HG03196 (cell line): ENCODE measurements around the gene YWHAG.
"Not testable (repeated sequence)": the region's sequence is repeated elsewhere in the genome, so short reads cannot be mapped to it uniquely, and the experiment has no call there.

ENCODE experiments used
- ATAC-seq: cut with Tn5 transposase; IDR thresholded peaks from one replicate; pipeline ENCODE4 v1.9.1; 2021; ENCODE audit not compliant: unreplicated experiment

Gene YWHAG

DNA sequence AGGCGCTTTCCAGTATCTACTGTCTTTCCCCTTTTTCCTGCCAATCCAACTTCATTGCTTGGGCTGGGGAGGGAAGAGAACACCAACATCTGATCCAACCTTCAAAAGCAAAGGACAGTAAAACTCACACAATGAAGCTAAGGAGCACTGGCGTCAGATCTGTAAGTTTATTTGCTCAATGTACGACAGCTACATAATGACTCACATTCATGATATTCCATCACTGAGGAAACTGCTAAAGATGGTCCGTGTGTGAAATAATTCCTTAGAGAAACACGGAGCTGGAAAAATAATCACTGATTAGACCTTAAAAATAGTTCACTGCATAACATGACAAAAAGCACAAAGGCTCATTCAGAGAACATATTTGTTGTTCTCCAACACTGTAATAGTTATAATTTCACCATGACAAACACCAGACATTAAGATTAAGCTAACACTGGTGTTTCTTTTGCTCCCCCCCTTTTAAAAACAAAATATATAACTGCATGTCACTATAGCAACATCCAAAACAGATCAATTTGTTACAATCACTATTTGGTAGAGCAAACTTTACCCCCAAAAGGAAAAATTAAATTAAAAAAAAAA is 32.1 kb downstream of the YWHAG start:
- no peak for ATAC-seq

DNA sequence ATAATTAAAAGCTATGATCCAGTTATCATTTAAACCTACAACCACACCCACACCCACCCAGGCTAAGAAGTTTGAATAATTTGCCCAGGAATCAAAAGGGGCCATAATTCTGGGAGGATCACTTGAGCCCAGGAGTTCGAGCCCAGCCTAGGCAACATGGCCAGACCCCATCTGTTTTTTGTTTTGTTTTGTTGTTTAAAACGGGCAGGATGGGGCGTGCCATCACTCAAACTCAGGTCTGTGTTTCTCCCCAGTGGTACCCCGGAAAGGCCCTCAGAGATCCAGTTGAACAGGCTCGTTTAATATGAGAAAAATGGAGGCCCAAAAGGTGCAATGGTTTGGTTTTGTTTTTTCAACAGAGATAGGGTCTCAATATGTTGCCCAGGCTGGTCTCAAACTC is 33.0 kb downstream of the YWHAG start:
- ATAC-seq: no peak

DNA sequence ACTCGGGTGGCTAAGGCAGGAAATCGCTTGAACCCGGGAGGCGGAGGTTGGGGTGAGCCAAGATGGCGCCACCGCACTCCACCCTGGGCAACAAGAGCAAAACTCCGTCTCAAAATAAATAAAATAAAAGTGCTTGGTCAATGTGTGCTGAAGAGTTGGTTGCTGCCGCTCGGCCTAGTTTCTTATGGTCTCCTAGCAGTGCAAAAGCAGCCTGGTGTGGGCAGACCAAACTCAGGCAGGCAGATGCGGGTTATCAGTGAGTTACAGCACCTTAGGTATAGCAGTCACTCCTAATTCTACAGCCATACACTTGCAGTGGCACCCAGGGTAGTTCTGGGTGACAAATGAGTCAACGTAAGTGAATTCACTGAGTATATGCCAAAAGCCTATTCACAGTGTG is 33.7 kb downstream of the YWHAG start:
- no peak for ATAC-seq

DNA sequence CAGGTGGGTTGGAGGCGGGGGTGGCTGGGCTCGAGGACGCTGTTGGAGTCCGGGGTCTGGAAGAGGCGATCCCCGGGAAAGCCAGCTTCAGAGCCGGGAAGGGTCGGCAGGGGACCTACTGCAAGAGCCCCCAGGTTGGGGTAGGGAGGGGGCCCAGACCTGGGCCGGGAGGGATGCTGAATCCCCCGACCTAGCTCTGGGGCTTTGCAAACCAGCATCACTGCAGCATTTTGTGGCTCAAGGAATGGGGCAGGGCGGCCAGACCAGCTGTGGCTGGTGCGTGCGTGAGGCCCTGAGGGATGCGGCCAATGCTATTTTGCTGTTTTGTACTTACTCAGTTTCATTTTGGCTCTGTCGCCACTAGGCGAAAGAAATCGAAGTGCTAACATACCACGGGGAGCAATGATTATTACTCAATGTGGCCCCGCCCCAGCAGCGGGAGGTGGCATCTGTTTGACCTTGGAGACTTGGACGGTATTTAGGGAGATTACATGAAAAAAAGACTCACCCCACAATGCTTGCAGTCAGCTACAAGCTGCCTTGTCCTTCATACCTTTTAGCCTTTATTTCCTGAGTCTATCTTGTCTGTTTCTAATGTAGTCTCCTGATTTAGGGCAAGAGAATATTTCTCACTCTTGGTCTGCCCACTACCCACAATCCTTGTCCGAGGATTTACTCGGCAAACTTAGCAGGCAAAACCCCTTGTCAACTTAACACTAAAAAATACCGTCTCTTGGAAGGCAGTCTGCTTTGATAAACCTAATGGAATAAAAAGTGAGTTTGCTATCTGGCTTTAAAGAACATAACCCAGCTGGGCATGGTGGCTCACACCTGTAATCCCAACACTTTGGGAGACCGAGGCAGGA is 40.1 kb downstream of the YWHAG start:
- ATAC-seq: peak; percentile 44

DNA sequence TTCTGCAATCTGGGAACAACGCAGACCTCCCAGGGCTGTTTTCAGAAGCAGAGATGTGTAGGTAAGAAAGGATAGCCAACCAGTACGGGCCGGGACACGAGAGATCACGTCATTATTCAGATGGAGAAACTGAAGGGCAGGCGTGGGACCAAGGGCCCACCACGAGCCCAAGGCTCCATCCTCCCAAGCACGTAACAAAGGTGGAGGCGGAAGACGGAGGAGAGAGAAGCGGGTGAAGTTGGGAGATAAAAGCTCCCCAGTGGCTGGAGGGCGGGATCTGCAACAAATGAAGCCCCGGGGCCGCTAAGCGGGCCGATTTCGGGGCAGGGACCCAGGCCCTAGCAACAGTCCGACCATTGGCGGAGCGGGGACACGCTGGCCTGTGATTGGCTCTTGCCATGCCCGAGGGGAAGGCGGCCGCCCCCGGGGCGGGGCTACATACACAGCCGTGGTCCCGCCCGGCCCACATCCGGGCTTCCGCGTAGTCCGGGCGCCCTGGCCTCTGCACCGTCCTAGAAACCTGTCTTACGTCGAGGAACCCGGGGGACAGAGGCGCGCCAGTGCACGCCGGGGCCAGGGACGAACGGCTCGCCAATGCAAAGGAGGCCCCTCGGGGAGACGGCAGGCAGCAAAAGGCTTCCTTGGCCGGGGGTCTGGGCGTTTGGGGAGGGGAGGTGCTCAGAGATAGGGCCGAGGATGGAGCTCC is 40.9 kb downstream of the YWHAG start:
- ATAC-seq: peak; percentile 92

DNA sequence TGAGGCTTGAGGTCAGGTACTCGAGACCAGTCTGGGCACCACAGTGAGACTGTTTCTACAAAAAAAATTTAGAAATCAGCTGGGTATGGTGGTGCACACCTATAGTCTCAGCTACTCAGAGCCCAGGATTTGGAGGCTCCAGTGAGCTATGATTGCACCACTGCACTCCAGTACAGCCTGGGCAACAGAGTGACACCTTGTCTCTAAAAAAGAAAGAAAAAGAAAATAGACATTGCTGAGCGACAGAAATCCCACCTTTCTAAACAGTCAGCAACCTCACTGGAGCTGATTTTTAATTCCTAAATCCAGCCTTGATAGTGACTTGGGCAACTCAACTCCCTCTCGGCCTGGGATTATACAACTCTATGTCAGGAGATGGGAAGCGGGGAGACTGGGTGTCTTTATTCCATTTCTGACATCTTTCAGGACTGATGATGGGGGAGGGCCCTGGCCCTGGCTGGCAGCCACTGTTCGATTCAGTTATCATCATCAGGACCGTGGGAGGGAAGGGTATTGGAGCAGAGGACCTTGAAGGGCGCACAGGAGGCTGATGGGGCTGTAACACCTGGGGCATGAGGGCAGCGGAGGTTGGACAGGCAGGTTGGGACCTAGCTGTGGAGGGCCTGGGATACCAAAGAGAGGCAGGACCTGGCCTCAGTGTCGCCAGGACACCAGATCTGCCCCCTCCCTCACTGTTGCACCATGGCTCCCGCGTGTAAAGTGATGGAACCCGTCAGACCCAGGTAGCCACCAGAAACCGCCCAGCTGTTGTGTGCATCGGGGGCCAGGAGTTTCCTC is 41.6 kb downstream of the YWHAG start:
- ATAC-seq: no peak

DNA sequence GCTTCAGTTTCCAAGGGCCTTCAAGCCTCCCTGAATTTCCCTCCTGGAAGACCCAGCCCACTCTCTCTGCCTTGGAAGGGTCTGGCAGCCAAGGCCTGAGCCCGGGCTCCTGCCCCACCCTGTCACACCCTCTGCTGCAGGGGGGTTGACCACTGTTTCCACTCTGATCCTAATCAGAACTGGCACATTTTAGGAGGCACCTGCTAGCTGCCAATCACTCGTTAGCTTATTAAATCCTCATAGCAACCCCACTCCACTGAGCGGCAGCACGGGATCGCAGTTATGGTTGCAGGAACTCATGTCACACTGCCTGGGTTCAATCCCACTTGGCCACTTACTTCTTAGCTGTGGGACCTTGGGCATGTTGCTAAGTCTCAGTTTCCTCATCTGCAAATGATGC is 43.4 kb downstream of the YWHAG start:
- no peak for ATAC-seq

DNA sequence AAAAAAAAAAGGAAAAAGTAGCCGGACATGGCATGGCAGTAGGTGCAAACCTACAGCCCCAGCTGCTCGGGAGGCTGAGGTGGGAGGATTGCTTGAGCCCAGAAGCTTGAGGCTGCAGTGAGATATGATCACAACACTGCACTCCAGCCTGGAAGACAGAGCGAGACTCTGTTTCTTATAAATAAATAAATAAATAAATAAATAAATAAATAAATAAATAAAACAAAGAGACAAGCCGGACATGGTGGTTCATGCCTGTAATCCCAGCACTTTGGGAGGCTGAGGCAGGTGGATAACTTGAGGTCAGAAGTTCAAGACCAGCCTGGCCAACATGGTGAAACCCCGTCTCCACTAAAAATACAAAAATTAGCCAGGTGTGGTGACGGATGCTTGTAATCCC is 44.1 kb downstream of the YWHAG start:
- not testable (repeated sequence) for ATAC-seq

DNA sequence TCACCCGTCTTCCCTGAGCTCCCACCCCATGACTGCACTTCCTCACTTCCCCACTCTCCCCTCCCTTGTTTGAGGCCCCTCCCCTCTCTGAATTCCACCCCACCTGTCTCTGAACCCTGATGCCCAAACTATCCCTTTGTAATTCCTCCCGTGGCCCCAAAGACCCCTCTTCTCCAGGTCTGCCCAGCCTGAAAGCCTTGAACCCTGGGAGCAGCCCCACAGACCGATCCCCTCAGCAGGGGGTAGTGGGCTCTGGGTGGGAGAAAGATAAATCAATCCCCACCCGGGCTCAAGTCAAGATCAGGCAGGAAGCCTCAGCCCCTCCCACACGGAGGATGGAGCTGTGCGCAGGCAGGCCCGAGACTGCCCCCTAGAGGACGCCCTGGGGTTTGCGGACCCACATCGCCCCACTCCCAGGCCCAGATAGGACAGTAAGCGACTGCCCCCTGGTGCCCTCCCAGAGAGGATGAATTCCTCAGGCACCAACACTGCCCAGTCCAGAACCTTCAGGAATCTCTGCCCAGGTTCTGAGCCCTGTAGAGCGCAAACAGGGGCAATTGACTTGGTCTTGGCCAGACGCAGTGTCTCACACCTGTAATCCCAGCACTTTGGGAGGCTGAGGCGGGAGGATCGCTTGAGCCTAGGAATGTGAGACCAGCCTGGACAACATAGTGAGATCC is 44.6 kb downstream of the YWHAG start:
- peak; percentile 36 for ATAC-seq

DNA sequence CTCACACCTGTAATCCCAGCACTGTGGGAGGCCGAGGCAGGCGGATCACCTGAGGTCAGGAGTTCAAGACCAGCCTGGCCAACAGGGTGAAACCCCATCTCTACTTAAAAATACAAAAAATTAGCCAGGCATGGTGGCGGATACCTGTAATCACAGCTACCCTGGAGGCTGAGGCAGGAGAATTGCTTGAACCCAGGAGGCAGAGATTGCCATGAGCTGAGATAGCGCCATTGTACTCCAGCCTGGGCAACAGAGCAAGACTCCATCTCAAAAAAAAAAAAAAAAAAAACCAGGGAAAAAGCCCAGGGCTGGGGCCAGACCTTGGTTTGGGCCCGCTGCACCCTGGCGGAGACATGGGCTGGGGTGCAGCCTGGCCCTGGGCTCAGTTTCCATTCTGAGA is 47.0 kb downstream of the YWHAG start:
- ATAC-seq: not testable (repeated sequence)

DNA sequence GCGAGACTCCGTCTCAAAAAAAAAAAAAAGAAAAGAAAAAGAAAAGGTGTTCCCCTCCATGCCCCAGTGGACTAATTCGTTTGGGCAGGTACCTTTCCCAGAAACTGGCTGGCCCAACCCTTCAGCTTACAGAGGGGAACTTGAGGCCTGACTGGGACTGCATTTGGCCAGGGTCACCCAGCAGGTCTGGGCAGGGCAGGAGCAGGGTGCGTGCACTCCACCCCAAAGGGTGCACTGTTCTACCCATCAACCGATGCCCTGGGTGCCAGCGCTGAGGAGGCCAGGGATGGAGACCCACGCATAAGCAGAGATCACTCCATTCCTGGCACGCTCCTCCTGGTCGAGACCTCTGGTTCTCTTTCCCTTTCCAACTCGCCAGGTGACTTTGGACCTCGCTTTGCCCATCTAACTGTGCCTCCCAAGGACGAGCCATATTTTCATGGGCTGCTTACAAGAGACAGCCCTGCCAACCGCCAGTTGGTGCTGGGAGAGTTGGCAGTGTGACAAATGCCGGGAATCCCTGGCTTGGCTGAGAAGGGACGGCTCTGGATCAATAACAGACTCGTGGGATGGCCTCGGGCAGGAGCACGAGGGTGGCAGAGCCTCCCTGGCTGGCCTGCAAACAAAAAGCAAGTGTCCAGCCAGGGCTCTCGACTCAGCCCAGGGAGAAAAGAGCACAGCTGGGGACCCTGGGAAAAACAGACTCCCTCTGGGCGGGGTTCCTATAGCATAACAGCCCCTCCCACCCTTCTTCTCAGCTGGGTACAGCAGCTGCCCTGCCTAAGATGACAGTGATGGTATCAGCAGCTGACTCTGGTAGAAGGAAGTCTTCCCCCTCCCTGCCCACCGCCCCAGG is 48.5 kb downstream of the YWHAG start:
- ATAC-seq: no peak

DNA sequence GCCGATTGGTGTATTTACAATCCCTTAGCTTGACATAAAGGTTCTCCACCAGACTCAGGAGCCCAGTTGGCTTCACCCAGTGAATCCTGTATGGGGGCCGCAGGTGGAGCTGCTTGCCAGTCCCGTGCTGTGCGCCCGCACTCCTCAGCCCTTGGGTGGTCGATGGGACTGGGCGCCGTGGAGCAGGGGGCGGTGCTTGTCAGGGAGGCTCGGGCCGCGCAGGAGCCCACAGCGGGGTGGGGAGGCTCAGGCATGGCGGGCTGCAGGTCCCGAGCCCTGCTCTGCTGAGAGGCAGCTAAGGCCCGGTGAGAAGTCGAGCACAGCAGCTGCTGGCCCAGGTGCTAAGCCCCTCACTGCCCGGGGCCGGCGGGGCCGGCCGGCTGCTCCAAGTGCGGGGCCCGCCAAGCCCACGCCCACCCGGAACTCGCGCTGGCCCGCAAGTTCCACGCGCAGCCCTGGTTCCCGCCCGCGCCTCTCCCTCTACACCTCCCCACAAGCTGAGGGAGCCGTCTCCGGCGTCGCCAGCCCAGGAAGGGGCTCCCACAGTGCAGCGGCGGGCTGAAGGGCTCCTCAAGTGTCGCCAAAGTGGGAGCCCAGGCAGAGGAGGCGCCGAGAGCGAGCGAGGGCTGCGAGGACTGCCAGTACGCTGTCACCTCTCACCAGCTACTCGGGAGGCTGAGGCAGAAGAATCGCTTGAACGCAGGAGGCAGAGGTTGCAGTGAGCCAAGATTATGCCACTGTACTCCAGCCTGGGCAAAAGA is 49.3 kb downstream of the YWHAG start:
- ATAC-seq: not testable (repeated sequence)

DNA sequence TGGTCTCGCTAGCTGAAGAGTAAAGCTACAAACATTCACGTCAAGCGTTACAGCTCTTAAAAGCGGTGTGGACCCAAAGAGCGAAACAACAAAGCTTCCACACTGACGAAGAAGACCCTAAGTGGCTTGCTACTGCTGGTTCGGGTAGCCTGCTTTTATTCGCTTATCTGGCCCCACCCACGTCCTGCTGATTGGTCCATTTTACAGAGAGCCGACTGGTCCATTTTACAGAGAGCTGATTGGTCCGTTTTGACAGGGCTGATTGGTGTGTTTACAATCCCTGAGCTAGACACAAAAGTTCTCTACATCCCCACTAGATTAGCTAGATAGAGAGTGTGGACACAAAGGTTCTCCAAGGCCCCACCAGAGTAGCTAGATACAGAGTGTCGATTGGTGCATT is 49.9 kb downstream of the YWHAG start:
- not testable (repeated sequence) for ATAC-seq

DNA sequence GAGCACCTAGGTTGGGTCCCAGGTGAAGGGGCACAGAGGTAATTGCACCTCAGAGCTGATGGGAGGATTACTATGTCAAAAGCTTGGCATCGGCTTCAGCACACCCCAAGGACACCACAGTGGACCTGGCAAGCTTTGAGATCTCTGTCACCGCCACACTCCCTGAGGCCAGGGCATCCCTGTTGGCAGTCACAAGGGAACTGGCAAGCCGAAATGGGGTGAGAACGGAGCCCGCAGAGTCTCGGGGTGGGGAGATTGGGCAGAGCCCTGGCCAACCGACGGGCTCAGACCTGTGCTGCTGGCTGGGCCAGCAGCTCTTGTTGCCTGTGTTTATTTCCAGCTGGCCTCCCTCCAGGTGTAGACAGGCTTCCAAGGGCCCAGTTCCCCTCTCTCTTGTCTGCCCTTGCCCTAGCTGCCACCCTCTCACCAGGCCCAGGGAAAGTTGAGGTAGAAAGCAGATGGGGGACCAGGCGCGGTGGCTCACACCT is 53.9 kb downstream of the YWHAG start:
- no peak for ATAC-seq

DNA sequence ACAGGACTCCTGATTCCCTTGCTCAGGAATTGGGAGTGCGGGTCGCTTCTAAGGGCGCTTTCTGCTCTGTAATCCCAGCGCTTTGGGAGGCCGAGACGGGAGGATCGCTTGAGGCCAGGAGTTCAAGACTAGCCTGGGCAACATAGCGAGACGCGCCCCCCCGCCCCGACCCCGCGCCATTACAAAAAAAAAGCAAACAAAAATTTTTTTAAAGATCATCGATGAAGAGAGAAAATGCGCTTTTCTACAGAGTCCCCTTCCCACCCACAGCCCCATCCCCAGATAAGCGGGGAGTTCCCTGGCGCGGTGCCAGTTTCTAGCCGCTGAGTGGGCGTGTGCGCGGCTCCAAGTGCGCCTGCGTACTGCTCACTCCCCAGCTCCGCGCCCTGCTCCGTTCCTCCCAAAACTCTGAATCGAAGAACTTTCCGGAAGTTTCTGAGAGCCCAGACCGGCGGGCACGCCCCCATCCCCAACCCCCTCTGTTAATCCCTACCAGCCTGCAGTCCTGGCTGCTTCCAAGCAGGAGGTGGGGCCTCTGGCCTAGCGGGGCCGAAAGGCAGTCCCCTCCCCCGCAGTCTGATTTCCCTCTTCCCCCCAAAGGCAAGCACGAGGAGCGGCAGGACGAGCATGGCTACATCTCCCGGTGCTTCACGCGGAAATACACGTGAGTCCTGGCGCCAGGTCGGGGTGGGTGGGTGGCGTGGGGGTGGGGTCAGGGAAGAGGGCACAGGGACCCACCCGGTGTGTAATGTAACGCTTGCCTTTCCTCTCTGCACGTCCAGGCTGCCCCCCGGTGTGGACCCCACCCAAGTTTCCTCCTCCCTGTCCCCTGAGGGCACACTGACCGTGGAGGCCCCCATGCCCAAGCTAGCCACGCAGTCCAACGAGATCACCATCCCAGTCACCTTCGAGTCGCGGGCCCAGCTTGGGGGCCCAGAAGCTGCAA is 55.3 kb downstream of the YWHAG start:
- ATAC-seq: peak; percentile 32

DNA sequence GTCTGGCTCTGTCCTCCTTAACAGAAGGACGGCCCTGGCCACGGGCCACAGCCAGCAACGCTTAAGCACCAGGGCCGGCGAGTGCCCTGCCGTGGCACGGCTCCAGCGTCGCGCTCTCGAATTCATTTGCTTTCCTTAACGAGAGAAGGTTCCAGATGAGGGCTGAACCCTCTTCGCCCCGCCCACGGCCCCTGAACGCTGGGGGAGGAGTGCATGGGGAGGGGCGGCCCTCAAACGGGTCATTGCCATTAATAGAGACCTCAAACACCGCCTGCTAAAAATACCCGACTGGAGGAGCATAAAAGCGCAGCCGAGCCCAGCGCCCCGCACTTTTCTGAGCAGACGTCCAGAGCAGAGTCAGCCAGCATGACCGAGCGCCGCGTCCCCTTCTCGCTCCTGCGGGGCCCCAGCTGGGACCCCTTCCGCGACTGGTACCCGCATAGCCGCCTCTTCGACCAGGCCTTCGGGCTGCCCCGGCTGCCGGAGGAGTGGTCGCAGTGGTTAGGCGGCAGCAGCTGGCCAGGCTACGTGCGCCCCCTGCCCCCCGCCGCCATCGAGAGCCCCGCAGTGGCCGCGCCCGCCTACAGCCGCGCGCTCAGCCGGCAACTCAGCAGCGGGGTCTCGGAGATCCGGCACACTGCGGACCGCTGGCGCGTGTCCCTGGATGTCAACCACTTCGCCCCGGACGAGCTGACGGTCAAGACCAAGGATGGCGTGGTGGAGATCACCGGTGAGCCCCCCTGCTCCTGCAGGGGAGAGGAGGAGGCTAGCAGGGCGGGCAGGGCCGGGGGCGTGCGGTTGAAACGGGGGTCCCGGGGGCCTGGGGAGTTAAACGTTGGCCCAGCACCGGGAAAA is 56.2 kb downstream of the YWHAG start, which contains the start of gene HSPB1:
HSPB1 (plus strand) TSS at position 327 of the 855 bp plus-strand sequence; CDS start at position 367, 40 bp downstream.
- ATAC-seq: peak; percentile 61

DNA sequence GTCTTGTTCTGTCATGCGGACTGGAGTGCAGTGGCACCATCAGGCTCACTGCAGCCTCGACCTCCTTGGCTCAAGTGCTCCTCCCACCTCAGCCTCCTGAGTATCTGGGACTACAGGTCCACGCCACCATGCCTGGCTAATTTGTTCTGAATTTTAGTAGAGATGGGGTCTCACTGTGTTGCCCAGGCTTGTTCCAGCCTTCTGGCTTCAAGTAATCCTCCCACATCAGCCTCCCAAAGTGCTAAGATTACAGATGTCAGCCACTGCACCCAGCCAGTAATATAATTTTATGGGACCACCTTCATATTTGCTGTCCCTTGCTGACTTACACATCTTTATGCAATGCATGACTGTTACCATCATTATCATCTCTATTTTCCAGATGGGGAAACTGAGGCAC is 57.8 kb downstream of the YWHAG start:
- no peak for ATAC-seq
